NCI-H345 treated with DMSO at 0.1 percent for 48 hours (cell line): ENCODE results near the gene GJA9.
"Not testable (repeated sequence)": the region's sequence is repeated elsewhere in the genome, so short reads cannot be mapped to it uniquely, and the experiment has no call there.

Source experiments
- DNase-seq: peaks from one replicate; lab custom pipeline; 2025; ENCODE audit not compliant: unreplicated experiment; lab: John Stamatoyannopoulos, UW

GJA9 gene

GRCh38 chr1:38881487-38881886 is at the start of gene GJA9:
Gene GJA9 (minus strand): TSS chr1:38881587. CDS start chr1:38876098, 5,489 bp downstream.
- DNase-seq = no peak

DNA sequence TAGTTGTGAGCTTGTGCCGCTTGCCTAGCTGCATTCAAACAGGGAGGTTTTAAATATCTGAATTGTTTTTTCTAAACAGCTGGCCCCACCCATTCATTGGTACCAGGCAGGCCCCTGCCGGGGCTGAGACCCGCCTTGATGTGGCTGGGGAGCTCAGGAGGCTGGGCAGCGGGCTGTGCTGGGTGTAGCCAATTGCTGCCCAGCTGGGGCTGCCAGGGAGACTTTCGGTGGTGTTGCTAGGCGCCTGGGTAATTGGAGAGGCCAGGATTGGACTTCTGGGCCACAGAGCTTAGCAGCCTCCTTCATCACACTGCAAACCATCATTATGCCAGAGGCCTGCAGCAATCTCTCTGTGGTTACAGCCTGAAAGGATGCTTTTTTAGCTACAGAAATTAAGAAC is 48.1 kb upstream of the GJA9 start:
- no peak for DNase-seq

DNA sequence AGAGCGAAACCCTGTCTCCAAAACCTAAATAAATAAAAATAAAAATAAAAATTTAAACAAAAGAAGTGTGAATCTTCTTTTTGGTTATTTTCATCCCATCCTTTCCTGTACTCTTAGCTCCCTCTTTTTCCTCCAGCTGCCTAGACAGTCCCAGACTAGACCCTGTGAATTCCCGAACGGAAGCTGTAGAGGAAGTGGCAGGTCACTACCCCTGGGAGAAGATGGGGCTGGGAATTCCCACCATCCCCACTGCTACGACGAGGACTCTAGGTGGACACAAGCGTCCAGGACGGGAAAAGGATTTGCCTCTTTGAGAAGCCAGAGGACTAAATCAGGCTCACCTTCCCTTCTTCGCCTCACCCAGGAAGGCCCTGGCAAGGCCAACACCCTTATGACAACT is 47.7 kb upstream of the GJA9 start:
- no peak for DNase-seq

GRCh38 chr1:38926091-38926490 is 44.7 kb upstream of the GJA9 start:
- no peak for DNase-seq

GRCh38 chr1:38925391-38925790 is 44.0 kb upstream of the GJA9 start:
- no peak for DNase-seq

DNA sequence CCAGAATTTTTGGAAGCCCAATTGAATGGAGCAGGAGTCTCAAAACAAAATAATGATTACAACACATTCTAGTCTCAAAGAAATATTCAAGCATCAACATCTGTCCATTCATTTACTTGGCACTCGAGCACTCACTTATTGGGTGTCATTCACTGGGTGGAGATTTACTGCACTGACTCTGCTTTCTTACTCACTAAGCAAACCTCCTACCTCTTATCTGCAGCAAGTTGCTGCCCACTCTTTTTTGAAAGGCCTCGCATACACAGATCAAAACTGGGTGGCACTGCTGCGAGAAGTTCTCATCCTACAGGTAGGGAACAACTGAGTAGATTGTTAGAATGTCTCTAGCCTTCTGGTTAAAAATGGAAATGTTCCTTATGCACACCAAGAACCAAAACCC is 42.2 kb upstream of the GJA9 start:
- DNase-seq = no peak

DNA sequence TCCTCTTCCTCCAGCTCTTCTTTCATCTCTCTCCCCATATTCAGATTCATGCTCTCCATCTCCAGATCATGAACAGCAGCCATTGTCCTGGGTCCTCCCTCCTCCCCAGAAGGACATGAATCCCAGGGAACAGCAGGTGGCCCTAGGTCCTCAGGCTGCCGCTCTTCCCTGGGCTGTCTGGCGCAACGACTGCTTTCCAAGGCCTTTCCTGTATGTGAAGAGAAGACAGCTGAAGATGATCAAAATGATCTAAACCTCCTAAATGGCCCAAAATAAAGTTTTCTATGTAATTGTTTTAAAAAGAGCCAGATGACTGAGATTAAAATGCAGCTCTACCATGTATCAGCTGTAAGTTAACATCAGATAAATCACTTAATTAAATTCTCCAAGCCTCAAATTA is 37.7 kb upstream of the GJA9 start:
- no peak for DNase-seq

DNA sequence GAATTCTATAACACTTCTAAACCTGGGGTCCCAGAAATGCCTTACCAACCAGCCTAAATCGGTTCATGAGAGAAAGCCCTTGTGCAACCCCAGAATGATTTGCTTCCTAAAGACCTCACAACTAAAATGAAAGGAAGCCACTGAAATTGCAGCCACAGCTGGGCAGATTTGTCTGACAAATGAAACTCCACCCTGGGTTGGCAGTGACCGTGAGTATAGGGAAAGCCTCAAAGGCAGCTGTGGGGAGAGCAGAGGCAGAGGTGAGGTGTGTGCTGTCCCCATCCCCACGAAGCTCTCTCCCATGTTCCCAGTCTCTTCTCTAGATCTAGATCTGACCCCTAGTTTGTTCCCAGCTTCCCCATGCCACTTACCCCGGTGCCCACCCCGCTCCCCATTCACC is 37.2 kb upstream of the GJA9 start:
- no peak for DNase-seq

DNA sequence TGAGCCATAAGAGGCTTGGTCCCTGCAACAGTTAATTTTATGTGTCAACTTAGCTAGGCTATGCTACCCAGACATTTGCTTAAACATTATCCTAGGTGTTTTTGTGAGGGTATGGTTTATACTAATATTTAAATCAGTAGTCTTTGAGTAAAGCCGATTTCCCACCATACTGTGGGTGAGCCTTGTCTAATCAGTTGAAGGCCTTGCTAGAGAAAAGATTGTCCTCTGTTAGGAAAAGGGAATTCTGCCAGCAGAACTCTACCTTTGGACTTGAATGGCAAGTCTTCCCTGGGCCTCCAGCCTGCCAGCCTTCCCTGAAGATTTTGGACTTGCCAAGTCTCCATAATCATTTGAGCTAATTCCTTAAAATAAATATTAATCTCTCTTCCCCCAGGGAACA is 36.4 kb upstream of the GJA9 start:
- no peak for DNase-seq

- no peak for DNase-seq
Observed at GRCh38 chr1:38917337-38917736, 36.0 kb upstream of the GJA9 start.

- DNase-seq = no peak
Observed at GRCh38 chr1:38915352-38915948, 34.1 kb upstream of the GJA9 start.

DNA sequence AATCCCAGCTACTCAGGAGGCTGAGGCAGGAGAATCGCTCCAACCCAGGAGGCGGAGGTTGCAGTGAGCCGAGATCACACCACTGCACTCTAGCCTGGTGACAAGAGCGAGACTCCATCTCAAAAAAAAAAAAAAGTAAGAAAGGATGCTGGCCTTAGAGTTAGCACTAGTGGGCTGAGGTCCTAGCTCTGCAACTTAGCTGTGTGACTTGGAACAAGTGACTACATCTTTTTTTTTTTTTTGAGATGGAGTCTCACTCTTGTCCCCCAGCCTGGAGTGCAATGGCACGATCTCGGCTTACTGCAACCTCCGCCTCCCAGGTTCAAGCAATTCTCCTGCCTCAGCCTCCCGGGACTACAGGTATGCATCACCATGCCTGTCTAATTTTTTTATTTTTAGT is 33.5 kb upstream of the GJA9 start:
- not testable (repeated sequence) for DNase-seq

DNA sequence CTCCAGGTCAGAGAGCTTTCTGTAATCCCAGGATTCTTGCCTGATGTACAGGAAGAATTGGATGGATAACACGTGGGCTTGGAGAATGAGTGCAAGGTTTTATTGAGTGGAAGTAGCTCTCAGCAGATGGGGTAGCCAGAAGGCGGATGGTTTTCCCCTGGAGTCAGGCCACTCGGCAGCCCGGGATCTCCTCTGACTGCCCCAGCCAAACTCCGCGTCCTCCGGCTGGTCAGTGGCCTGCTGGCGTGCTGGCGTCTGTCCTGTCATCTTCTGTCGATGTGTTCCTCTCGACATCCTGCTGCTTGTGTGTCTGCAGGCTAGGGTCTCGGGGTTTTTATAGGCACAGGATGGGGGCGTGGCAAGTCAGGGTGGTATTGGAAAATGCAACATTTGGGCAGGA is 27.4 kb upstream of the GJA9 start:
- no peak for DNase-seq

- no peak for DNase-seq
Observed at GRCh38 chr1:38905985-38906384, 24.6 kb upstream of the GJA9 start.

GRCh38 chr1:38899560-38899959 is 18.2 kb upstream of the GJA9 start:
- DNase-seq = no peak

DNA sequence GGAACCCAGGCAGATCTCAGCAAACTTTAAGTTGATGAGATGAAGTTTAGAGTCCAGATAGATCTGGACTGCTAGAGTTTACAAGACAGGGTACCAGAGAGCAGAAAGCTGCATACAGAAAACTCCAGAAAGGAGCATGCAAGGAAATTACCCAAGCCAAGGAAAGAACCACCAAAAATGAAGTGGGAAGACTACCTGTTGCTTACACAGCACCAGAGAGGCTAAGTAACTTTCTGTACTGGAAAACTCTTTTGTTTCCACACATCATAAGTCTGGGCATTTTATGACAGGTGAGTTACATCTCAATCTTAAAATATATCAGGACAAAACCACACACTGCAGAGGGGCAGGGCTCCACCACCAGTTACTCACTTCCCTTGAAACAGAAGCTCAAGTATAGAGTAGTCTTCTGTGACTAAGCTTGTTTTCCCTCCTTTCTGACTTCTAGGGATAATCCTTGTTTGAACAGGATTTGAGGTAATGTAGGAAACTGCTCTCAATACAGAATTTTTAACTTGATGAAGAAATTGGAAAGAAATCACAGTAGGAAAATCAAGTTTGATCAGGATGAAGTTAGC is 17.4 kb upstream of the GJA9 start:
- no peak for DNase-seq

DNA sequence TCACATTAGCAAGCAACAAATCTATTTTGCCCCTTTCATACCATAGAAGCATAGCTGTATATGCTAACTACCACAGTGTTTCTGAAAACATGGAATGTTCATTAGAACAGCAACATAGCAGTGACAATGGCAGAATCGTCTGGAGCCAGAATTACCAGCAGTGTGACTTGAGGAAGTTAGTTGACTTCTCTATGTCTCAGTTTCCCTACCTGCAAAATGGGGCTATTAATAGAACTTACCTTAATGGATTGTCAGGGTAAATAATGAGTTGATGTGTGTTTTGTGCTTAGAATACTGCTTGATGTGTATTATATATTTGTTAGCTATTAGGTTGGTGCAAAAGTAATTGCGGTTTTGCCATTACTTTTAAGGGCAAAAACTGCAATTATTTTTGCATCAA is 14.8 kb upstream of the GJA9 start:
- DNase-seq = no peak

GRCh38 chr1:38892976-38893375 is 11.6 kb upstream of the GJA9 start:
- DNase-seq = no peak

DNA sequence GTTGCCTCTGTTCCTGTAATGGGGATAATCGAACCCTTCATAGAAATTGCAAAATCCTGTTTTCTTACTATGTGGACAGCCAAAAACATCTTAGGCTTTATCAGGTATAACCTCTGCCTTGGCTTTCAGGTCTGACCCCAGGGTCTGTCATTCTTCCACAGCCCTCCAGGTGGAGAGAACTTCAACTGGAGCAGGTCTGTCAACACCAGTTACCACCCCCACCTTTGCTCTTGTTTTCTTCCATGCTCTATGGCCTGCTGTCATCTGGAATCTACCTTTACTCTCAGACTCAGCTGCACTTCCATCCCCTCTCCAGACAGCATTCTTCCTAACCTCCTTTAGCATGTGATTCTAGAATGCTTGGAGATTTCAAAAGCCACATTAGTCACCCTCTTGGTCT is 10.4 kb upstream of the GJA9 start:
- no peak for DNase-seq

DNA sequence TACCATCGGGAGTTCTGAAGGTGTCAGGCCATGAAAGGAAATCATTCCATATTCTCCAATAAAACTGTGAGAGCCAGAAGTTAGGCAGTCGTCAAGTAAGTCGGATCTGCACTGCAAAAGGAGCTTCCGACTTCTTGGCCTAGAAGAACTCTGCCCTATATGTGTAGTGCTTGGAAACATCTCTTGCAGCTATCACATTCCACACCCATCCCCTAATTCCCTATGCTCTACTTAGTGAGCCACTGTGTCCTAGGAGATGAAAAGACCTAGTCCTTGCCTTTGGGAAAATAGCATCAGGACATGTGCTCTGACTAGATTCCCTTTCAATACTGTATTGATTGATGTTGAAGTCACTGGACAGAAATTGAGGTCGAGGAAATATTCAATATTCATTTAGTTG is 8.2 kb upstream of the GJA9 start:
- DNase-seq = no peak

DNA sequence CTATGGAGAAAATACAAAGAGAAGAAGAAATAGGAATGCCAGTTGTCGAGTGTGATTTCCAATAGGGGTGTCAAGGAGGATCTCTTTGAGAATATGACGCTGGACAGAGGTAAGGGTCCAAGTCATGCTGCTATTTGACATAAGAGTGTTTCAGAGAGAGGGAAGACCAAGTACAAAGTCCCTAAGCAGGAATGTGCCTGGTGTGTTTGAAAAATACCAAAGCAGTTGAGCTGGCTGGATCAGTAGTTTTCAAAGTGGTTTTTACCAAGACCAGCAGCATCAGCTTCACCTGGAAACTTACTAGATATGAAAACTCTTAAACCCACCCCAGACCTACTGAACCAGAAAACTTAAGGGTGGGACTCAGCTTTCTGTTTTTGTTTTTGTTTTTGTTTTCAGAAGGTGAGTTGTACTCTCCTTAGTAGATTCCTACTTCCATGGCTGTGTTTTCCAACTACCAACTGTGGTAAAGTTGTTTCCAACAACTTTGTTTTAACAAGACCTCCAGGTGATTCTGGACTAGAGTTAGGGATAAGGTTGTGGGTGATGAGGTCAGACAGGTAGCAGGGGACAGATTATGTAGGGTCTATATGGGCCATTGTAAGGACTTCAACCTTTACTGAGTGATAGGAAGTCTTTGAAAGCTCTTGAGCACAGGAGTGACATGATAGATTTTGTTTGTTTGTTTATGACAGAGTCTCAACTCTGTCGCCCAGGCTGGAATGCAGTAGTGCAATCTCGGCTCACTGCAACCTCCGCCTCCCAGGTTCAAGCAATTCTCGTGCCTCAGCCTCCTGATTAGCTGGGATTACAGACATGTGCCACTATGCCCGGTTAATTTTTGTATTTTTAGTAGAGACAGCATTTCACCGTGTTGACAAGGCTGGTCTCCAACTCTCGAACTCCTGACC is 7.3 kb upstream of the GJA9 start:
- DNase-seq = no peak

- DNase-seq = no peak
Observed at GRCh38 chr1:38885092-38885491, 3.7 kb upstream of the GJA9 start.
